Gastroesophageal sphincter (tissue), 3 donors: ENCODE data around the gene CPVL.

ENCODE experiments used
- CTCF ChIP-seq, 4 experiments: fragments of 200-600 bp in 2 of 4; fragments of 450-650 bp in 2 of 4; sonication (generic) in 1 of 4; IDR thresholded peaks; one replicate each; pipeline ENCODE4 v1.5.1; 2017 to 2019; ENCODE audit warnings: antibody characterized with exemption in 4 of 4, mild to moderate bottlenecking in 2 of 4, moderate library complexity in 2 of 4
- EP300 ChIP-seq: sonication (generic); formaldehyde crosslinking; IDR thresholded peaks from one replicate; pipeline ENCODE4 v1.6.1; 2017; ENCODE audit warnings: antibody characterized with exemption, mild to moderate bottlenecking
- POLR2A ChIP-seq, 2 donors: fragments of 450-650 bp; IDR thresholded peaks; one replicate each; pipeline ENCODE4 v1.6.1; 2017; ENCODE audit warnings: antibody characterized with exemption in 2 of 2, mild to moderate bottlenecking in 2 of 2, moderate library complexity in 1 of 2
- POLR2AphosphoS5 ChIP-seq: sonication (generic); formaldehyde crosslinking; IDR thresholded peaks from one replicate; pipeline ENCODE4 v1.6.1; 2017; ENCODE audit warnings: antibody characterized with exemption

- TF ChIP-seq EP300, result no peak
- TF ChIP-seq CTCF (IDR thresholded peaks at IDR 0.05), result no peak
- TF ChIP-seq POLR2A (IDR thresholded peaks at IDR 0.05), result no peak
- TF ChIP-seq POLR2AphosphoS5, result no peak
Observed at GRCh38 chr7:29147821-29148220, 1.5 kb upstream of the CPVL start.
